Endothelial cell (in vitro differentiated cells): ENCODE measurements around the gene CUX1. TPM values are rescaled to one million over a fixed set of nuclear protein-coding genes. Genes with fewer than 3 reads are reported as not detected.

ENCODE experiments used
- DNase-seq: peaks from one replicate; pipeline ENCODE4 v3.0.0; 2021; ENCODE audit warnings: low spot score
- H3K27ac Mint-ChIP-seq: one replicate; pipeline ENCODE4 v1.8.0; 2021; ENCODE audit warnings: mixed read lengths, inconsistent platforms; ENCODE audit not compliant: unreplicated experiment
- H3K27me3 Mint-ChIP-seq: one replicate; pipeline ENCODE4 v1.8.0; 2021; ENCODE audit warnings: mild to moderate bottlenecking, moderate library complexity, mixed read lengths, inconsistent platforms; ENCODE audit not compliant: unreplicated experiment
- H3K36me3 Mint-ChIP-seq: one replicate; pipeline ENCODE4 v1.8.0; 2021; ENCODE audit warnings: mild to moderate bottlenecking, low read depth, mixed read lengths, inconsistent platforms; ENCODE audit not compliant: unreplicated experiment
- H3K4me1 Mint-ChIP-seq: one replicate; pipeline ENCODE4 v1.8.0; 2021; ENCODE audit warnings: mild to moderate bottlenecking, mixed read lengths, inconsistent platforms; ENCODE audit not compliant: unreplicated experiment
- H3K4me3 Mint-ChIP-seq: one replicate; pipeline ENCODE4 v1.8.0; 2021; ENCODE audit warnings: mild to moderate bottlenecking, mixed read lengths, inconsistent platforms; ENCODE audit not compliant: unreplicated experiment
- H3K9me3 Mint-ChIP-seq: one replicate; pipeline ENCODE4 v1.8.0; 2021; ENCODE audit warnings: mixed read lengths, inconsistent platforms; ENCODE audit not compliant: unreplicated experiment
- CTCF ChIP-seq: fragments of 200-600 bp; sonication (generic); IDR thresholded peaks from one replicate; pipeline ENCODE4 v1.5.0; 2021; ENCODE audit warnings: antibody characterized with exemption; ENCODE audit not compliant: unreplicated experiment
- total RNA-seq: library from RNA; stranded (reverse); fragmentation: NEBNext Ultra II Directional; extraction: Animal tissue kit (Norgen Biotek cat#: 25700); gene quantifications from one replicate; pipeline ENCODE4 v1.2.1, GENCODE V29; 2021; ENCODE audit not compliant: unreplicated experiment

The CUX1 gene
- total RNA-seq, 1 donor from 2014 or later: 43.7 TPM

DNA sequence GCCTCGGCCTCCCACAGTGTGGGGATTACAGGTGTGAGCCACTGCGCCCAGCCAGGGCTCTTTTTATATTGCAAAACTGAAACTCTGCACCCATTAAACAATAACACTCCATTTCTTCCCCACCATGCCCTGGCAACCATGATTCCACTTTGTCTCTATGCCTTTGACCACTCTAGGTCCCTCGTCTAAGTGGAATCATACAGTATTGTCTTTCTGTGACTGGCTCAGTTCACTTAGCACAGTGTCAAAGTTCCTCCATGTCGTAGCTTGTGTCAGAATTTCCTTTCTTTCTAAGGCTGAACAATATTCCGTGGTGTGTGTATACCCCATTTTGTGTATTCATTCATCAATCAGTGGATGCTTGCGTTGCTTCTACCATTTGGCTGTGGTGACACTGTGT, 46.2 kb downstream of the CUX1 start:
- H3K36me3 Mint-ChIP-seq: peaks cover 9% of the 10 kb centered on the region
- no peak overlapping the region for H3K27ac Mint-ChIP-seq
- H3K4me1 Mint-ChIP-seq: peaks cover 10% of the 10 kb centered on the region
- no peak for TF ChIP-seq CTCF
- no peak overlapping the region for H3K4me3 Mint-ChIP-seq
- H3K27me3 Mint-ChIP-seq: peaks cover 4% of the 10 kb centered on the region
- no peaks in the 10 kb centered on the region for H3K9me3 Mint-ChIP-seq
- DNase-seq: no peak

DNA sequence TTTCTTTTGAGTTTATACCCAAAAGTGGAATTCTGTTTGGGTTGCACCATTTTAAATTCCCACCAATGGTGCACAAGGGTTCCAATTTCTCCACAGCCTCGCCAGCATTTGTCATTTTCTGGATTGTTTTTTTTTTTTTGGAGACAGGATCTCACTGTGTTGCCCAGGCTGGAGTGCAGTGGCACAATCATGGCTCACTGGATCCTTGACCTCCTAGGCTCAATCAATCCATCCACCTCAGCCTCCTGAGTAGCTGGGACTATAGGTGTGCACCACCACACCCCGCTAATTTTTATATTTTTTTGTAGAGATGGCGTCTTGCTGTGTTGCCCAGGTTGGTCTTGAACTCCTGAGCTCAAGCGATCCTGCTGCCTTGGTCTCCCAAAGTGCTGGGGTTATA, 46.6 kb downstream of the CUX1 start:
- Mint-ChIP-seq H3K4me3 (no peak overlapping the region), H3K27ac (no peak overlapping the region), H3K4me1 (peaks cover 15% of the 10 kb centered on the region), H3K36me3 (peaks cover 9% of the 10 kb centered on the region), H3K9me3 (no peaks in the 10 kb centered on the region), H3K27me3 (peaks cover 4% of the 10 kb centered on the region)
- no peak for DNase-seq
- no peak for TF ChIP-seq CTCF

GRCh38 chr7:101865031-101865430, 47.6 kb downstream of the CUX1 start:
- Mint-ChIP-seq H3K4me1 (peaks cover 22% of the 10 kb centered on the region), H3K4me3 (no peak overlapping the region), H3K27me3 (peaks cover 4% of the 10 kb centered on the region), H3K9me3 (no peaks in the 10 kb centered on the region), H3K36me3 (peaks cover 9% of the 10 kb centered on the region), H3K27ac (no peak overlapping the region)
- no peak for TF ChIP-seq CTCF
- no peak for DNase-seq

GRCh38 chr7:101865455-101865854, 48.0 kb downstream of the CUX1 start:
- H3K36me3 Mint-ChIP-seq: peaks cover 6% of the 10 kb centered on the region
- H3K27me3 Mint-ChIP-seq: peaks cover 4% of the 10 kb centered on the region
- no peak overlapping the region for H3K4me3 Mint-ChIP-seq
- DNase-seq: no peak
- no peak for TF ChIP-seq CTCF
- H3K27ac Mint-ChIP-seq: no peak overlapping the region
- peaks cover 25% of the 10 kb centered on the region for H3K4me1 Mint-ChIP-seq
- H3K9me3 Mint-ChIP-seq: no peaks in the 10 kb centered on the region

DNA sequence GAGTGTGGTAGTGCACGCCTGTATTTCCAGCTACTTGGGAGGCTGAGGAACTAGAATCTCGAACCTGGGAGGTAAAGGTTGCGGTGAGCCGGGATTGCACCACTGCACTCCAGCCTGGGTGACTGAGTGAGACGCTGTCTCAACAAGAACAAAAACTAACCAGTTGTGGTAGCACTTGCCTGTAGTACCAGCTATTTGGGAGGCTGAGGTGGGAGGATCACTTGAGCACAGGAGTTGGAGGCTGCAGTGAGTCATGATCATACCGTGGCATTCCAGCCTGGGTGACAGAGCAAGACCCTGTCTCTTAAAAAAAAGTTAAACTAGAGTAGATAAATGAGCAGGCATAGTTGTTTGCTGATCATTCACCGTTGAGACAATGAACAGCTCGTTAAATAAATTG, 48.9 kb downstream of the CUX1 start:
- no peak overlapping the region for H3K4me3 Mint-ChIP-seq
- H3K4me1 Mint-ChIP-seq: peaks cover 21% of the 10 kb centered on the region
- no peak overlapping the region for H3K27ac Mint-ChIP-seq
- no peaks in the 10 kb centered on the region for H3K9me3 Mint-ChIP-seq
- no peak for DNase-seq
- no peak for TF ChIP-seq CTCF
- H3K27me3 Mint-ChIP-seq: peaks cover 4% of the 10 kb centered on the region
- no peaks in the 10 kb centered on the region for H3K36me3 Mint-ChIP-seq
